ENCODE measurements around the gene RIMS1. TPM values are rescaled to one million over a fixed set of nuclear protein-coding genes. Genes with fewer than 3 reads are reported as not detected.

Gene RIMS1
- total RNA-seq, 1 experiment from 2014 or later, result 1.1 TPM

GRCh38 chr6:72035966-72036365, 149.6 kb downstream of the RIMS1 start:
- ATAC-seq (no peak), DNase-seq (ENCODE audit: low spot score) (no peak)
- Mint-ChIP-seq H3K27me3 (ENCODE audit: low read depth) (no peaks in the 10 kb centered on the region), H3K36me3 (no peaks in the 10 kb centered on the region), H3K4me3 (no peak overlapping the region), H3K9me3 (no peaks in the 10 kb centered on the region), H3K27ac (no peak overlapping the region), H3K4me1 (peaks cover 11% of the 10 kb centered on the region)
- TF ChIP-seq ZNF425 (CRISPR knock-in tag; conservative IDR thresholded peaks at IDR 0.05) (no peak), EMX1 (CRISPR knock-in tag; IDR thresholded peaks at IDR 0.05) (no peak), SMAD4 (CRISPR knock-in tag; IDR thresholded peaks at IDR 0.05) (no peak), MXD4 (CRISPR knock-in tag; IDR thresholded peaks at IDR 0.05; ENCODE audit: borderline replicate concordance) (no peak)
- ChIA-PET CTCF (no interaction called here), POLR2A (no interaction called here)

- Mint-ChIP-seq H3K27me3 (ENCODE audit: low read depth) (no peaks in the 10 kb centered on the region), H3K36me3 (no peaks in the 10 kb centered on the region), H3K4me1 (peaks cover 11% of the 10 kb centered on the region), H3K27ac (no peak overlapping the region), H3K4me3 (no peak overlapping the region), H3K9me3 (no peaks in the 10 kb centered on the region)
- POLR2A ChIA-PET, result no interaction called here
- TF ChIP-seq GRHL2 (CRISPR knock-in tag; IDR thresholded peaks at IDR 0.05; ENCODE audit: insufficient replicate concordance, severe bottlenecking) (no peak), E2F5 (CRISPR knock-in tag; IDR thresholded peaks at IDR 0.05) (no peak), HMGA2 (CRISPR knock-in tag; IDR thresholded peaks at IDR 0.05) (no peak), JAZF1 (CRISPR knock-in tag; IDR thresholded peaks at IDR 0.05) (no peak), SOX15 (CRISPR knock-in tag; IDR thresholded peaks at IDR 0.05) (no peak), TEAD4 (CRISPR knock-in tag; IDR thresholded peaks at IDR 0.05) (no peak), ATF2 (CRISPR knock-in tag; IDR thresholded peaks at IDR 0.05; ENCODE audit: borderline replicate concordance, low read depth) (no peak), MXD4 (CRISPR knock-in tag; IDR thresholded peaks at IDR 0.05; ENCODE audit: borderline replicate concordance) (no peak), ZSCAN18 (CRISPR knock-in tag; IDR thresholded peaks at IDR 0.05) (no peak), USF2 (CRISPR knock-in tag; IDR thresholded peaks at IDR 0.05) (no peak), E2F1 (CRISPR knock-in tag; IDR thresholded peaks at IDR 0.05) (no peak), SMAD4 (CRISPR knock-in tag; IDR thresholded peaks at IDR 0.05) (no peak), ERG (CRISPR knock-in tag; IDR thresholded peaks at IDR 0.05) (no peak), ZNF281 (CRISPR knock-in tag; IDR thresholded peaks at IDR 0.05) (no peak), NFATC4 (CRISPR knock-in tag; IDR thresholded peaks at IDR 0.05) (no peak), ATF1 (CRISPR knock-in tag; IDR thresholded peaks at IDR 0.05) (no peak), CTCF (IDR thresholded peaks at IDR 0.05) (no peak)
- CTCF ChIA-PET, result interaction anchor here (1.1 kb wide), 1 partner anchor 181 kb away, joined by 3 read pairs; no protein-coding TSS in a partner anchor
- ATAC-seq, result no peak
- DNase-seq (ENCODE audit: low spot score), result no peak
Measured at GRCh38 chr6:72037006-72037405, 150.7 kb downstream of the RIMS1 start.

Data from WTC11 (cell line).